Breast epithelium (tissue), 3 donors: ENCODE results near the gene SPECC1L.

Source experiments
- CTCF ChIP-seq, 3 donors: fragments of 450-650 bp; IDR thresholded peaks; one replicate each; pipeline ENCODE4 v1.5.1; 2016 to 2017; ENCODE audit warnings: antibody characterized with exemption in 3 of 3, mild to moderate bottlenecking in 3 of 3, moderate library complexity in 3 of 3
- POLR2A ChIP-seq: fragments of 450-650 bp; IDR thresholded peaks from one replicate; pipeline ENCODE4 v1.6.1; 2016; ENCODE audit warnings: antibody characterized with exemption, mild to moderate bottlenecking, moderate library complexity
- POLR2AphosphoS5 ChIP-seq, 3 donors: sonication (generic); formaldehyde crosslinking; IDR thresholded peaks; one replicate each; pipeline ENCODE4 v1.6.1; 2017; ENCODE audit warnings: antibody characterized with exemption in 3 of 3

- TF ChIP-seq POLR2AphosphoS5 (IDR thresholded peaks at IDR 0.05) (no peak), POLR2A (no peak), CTCF (IDR thresholded peaks at IDR 0.05) (no peak)
Measured at GRCh38 chr22:24329453-24329852, 58.8 kb downstream of the SPECC1L start.
